ENCODE measurements around the gene MAST4.

- TF ChIP-seq USF2 (IDR thresholded peaks at IDR 0.05; ENCODE audit: low read depth, low read length) (no peak), CTCF (conservative IDR thresholded peaks at IDR 0.05; ENCODE audit: low read depth, low read length) (no peak)
These were observed 469.0 kb downstream of the MAST4 start for GRCh38 chr5:67065237-67065636.

Measured in IMR-90 (cell line).